CD4-positive, alpha-beta T cell treated with Interleukin-15 for 4 hours (primary cell): ENCODE results near the gene PHOSPHO2.

Experiments
- DNase-seq: peaks from one replicate; pipeline ENCODE4 v3.0.0-alpha.2; 2020; ENCODE audit warnings: low spot score

Gene PHOSPHO2

DNA sequence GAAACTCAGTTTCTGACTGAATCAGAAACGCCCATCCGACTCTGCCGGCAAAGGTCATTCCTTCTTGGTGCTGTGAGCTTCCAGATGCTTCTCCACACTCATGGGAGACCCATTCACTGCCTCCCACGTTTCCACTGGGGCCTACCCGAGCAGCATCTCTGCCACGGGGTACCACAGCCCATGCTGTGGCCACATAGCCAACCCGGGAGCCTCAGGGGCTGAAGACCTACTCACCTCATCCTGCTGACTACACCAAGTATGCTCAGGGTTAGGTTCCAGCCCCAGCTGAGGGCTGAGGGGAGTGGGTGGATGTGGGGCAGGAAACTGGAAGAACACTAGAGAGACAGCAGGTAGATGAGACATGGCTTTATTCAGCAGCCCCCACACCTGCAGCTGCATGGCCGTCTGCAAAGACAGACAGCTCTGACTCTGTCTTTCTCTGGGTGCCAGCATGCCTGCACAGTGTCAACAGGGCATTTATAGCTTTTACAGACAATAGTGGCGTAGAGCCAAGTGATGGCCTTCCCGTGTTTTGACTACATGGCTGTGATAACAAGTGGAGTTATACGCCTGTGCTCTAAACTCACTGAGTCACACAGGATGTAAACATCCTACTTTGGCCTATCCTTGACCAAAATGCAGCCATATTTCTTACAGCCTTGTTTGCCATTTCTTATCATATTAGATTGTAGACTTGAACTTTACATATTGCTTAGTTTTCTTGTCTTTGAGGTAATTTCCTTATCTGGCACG, 22.8 kb downstream of the PHOSPHO2 start:
- DNase-seq = no peak

DNA sequence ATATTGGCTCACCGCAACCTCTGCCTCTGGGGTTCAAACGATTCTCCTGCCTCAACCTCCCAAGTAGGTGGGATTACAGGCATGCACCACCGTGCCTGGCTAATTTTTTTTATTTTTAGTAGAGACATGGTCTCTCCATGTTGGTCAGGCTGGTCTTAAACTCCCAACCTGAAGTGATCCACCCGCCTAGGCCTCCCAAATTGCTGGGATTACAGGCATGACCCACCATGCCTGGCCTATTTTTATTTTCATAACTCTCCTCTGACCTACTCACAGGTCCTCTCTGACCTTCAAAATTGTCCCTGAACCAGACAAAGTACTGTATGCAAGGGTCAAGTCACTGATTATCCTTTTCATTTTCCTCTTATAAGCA, 23.4 kb downstream of the PHOSPHO2 start:
- no peak for DNase-seq

DNA sequence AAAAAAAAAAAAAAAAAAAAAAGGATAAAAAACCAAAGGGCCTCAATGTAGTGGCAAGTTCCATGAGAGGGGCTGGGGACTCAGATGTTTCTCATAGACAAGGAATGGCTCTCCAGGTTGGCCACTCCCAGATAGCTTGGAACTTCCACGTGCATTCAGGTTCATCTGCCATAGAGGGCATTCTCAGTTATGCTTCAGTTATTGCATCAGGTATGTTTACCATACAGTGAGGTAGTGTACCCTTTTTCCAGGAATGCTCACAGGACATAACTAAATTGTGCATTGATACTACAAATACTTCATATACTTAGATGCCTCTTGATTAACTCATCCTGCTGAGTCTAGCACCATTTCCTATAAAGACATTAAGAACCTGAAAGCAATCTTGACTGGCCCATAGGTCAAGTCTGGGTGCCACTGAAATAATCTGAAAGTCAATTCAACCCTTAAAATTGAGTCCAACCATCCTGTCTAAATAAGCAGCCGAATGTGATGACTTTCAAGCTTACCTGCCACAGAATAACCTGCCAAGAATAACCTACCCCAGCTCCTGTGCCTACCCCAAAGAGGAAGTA, 24.7 kb downstream of the PHOSPHO2 start:
- no peak for DNase-seq

DNA sequence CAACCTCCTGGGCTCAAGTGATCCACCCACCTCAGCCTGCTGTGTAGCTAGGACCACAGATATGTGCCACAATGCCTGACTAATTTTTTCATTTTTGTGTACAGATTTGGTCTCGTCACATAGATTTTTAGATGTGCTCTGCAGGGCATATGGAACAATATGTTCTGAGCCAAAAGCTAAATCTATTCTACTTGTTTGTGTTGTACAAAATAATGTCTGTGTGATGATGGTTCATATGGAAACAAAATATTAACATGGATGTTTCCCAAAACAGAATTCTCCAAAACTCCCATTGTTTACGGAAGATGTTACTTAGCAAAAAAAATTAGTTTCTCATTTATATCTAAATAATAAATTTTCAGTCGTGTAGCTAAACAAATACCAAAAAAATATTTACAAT, 26.7 kb downstream of the PHOSPHO2 start:
- no peak for DNase-seq

DNA sequence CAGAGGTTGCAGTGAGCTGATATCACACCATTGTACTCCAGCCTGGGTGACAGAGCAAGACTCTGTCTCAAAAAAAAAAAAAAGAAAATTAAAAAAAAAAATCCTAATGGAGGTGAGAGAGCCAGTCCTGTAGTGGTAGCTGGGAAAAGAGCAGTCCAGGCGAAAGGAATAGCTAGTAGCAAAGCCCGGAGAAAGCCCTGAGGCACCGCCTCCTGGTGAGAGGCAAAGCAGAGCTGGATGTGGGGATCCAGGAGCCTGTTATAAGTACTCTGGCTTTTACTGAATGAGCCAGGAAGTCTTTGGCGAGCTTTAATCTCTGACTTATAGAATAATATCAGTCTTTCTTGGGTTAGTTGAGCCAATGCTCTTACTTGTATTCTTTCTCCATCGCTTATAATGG, 32.8 kb downstream of the PHOSPHO2 start:
- no peak for DNase-seq

DNA sequence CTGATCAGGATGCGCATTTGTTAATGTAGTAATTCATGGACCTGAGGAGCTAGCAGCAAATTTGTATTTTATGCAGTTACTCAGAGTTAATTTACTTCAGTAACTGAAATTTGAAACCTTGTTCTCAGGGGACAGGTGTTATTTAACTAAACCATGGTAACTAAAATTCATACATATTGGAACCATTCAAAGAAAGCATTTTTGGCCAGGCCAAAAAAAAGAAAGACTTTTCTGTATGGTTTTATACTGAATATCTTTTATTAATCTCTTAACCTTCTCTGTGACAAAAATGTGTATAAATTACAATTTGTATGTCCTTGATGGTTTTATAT, 35.0 kb downstream of the PHOSPHO2 start:
- DNase-seq = no peak

DNA sequence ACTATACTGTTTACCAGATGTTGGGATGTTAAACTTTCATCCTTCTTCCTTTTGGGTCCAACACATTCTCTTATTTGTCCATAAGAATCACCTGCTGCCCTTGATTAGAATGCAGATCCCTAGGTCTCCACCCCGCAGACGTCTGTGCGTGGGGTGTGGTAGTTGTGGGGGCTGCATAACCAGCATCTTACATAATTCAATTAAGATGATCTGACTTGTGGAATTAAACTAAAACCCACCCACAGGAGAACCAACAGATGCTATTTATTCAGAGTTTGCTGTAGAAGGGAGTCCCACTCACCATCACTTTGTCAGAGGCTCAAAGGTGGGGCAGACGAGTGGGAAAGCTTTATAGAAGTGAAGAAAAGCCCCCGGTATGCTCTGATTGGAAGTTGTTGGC, 37.8 kb downstream of the PHOSPHO2 start:
- no peak for DNase-seq

DNA sequence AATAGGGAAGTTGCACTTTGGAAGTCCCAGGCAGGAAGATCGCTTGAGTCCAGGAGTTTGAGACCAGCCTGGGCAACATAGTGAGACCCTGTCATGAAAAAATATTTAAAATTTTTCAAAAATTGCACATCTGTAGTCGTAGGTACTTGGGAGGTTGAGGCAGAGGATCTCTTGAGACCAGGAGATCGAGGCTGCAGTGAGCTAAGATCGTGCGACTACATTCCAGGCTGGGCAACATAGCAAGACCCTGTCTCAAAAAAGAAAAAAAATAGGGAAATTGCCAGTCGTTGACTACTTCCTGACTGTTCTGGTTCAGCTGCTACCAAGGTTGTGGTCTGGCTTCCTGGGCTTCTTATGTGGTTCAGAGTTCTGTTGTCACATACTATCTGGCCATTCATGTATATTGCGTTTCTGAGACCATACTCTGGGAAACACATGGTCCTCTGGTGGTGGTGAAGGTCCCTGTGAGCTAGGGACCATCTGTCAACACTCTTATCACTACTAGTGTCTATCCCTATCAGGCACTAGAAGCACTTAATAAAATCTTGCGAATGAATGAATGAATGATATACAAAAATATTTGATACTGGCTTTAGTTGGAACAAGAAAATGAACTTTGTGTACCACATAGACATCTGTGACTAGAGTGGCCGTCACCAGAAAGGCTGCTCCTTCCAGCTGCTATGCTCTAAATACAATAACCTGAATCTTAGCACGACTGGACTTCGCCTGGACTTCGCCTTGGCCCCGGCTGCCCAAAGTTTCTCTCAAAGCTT, 38.5 kb downstream of the PHOSPHO2 start:
- DNase-seq = no peak

DNA sequence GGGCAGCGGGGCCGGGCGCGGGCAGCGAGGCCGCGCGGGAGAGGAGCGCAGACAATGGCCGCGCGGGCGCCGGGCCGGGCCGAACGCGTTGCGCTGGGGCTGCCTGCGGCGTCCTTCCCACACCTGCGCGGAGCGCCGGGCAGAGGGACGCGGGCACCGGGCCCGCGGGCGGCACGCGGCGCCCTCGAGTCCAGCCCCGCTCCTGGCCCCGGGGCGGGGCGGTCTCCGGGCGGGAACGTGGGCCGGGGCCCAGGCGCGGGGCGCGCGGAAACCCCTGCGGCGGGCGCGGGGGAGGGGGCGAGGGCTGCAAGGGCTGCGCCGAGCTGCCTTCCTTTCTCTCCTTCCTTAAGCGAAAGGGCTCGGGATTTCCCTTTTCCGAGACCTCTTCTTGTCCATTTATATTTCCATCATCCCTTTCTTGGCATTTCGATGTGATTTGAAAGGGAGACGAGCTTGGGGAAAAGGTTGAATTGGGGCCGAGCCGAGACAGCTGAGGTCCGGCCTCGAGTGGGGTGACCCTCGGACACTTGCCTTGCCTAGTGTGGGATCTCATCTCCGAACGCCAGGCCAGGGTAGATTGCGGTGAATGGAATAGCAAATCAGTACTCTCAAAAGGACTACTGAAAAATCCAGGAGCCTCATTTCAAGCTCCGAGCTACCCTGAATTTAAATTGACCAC, 40.0 kb downstream of the PHOSPHO2 start:
- no peak for DNase-seq

DNA sequence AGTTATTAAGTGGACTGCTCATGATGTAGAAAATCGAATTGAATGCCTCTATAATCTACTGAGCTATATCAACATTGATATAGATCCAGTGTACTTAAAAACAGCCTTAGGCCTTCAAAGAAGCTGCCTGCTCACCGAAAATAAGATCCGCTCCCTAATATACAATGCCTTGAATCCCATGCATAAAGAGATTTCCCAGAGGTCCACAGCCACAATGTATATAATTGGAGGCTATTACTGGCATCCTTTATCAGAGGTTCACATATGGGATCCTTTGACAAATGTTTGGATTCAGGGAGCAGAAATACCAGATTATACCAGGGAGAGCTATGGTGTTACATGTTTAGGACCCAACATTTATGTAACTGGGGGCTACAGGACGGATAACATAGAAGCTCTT, 41.4 kb downstream of the PHOSPHO2 start:
- no peak for DNase-seq

DNA sequence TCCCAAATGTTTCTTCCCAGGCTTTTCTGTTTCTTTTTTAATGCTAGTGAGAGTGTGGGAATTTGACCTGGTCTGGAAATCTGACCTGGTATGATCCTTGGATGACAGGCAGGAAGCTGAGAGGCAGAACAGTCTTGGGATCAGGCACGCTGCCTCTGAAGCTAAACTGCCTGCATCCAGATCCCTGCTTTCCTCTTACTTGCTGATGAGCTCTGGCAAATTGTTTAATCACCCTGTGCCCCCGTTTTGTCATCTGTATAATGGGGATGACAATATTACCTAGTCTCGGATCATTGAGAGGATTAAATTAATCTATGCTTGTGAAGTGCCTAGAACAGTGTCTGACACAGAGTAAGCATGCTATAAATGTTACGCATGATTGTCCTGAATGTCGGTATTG, 42.6 kb downstream of the PHOSPHO2 start:
- no peak for DNase-seq

DNA sequence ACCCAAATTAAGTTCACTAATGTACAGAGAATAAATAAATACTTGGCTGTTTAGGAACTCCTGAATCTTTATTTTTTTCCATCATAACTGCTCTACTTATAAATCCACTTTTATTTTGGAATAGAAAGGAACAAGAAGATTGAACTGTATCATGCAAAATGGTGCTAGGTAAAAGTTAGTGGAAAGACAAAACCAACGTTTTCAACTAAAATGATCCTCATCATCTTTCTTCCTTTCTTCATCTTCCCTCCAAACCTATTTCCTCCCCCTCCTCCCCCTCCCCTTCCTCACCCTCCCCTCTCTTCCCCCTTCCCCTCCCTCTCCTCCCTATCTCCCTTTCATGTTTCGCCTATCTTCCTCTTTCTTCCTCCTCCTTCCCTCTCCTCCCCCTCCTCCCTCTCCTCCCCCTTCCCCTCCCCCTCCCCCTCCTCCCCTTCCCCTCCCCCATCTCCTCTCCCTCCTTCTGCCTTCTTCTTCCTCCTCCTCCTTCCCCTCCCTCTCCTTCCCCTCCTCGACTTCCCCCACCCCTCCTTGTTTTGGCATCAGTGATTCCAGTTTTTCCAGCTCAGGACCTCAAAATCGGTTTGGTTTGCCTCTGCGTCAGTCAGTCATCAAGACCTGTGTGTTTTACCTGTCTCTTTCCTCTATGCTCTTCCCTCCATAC, 44.4 kb downstream of the PHOSPHO2 start:
- no peak for DNase-seq

DNA sequence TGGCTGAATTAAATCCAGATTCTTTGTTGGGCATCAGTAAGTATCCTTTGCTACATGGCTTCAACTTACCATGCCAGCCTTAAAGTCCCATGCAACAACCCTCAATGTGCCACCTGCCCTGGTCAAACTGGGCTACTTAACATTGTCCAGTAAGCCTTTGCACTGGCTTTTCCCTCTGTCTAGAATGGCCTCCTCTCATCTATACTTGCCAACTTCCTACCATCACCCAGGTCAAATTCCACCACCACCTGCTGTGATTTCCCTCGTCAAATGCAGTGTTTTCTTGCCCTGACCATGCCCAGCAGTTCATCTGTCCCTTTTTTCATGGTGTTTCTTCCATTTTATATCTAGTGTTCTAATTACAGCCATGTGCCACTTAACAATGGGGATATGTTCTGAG, 45.1 kb downstream of the PHOSPHO2 start:
- no peak for DNase-seq

DNA sequence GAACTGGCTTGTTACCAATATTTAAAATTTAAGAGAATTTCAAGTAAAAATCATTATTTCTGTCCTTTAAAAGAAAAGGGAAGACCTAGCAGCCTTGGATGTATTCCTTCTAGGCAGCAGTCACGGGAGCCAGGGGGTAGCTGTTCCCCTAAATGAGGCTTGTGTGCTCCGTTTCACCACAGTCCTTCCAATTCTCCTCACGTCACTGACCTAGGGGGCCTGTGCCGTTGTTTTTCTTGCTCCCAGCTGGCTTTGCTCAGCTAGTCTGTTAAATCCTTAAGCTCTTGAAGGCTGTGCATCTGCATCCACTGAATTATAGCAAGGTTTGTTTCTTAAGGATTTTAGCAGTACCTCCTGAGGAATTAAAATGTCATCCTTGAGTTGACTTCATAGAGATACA, 49.3 kb downstream of the PHOSPHO2 start:
- no peak for DNase-seq

DNA sequence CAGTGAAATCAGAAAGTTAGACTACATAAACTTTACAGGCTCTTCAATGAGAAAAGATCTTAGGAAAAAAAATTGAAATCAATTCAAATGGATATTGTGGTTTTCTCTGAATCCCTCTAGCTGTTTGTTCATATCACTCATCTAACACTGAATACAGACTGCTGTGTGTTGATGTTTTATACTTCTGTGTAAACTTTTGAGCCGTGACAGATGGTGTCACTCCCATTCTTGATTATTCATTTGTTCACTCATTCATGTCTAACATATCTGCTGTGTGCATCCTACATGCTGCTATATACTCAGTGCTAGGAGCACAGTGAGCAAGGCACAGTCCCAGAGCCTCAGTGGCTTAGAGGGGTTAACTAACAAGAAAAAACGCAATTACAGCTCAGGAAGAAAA, 52.0 kb downstream of the PHOSPHO2 start:
- DNase-seq = no peak

DNA sequence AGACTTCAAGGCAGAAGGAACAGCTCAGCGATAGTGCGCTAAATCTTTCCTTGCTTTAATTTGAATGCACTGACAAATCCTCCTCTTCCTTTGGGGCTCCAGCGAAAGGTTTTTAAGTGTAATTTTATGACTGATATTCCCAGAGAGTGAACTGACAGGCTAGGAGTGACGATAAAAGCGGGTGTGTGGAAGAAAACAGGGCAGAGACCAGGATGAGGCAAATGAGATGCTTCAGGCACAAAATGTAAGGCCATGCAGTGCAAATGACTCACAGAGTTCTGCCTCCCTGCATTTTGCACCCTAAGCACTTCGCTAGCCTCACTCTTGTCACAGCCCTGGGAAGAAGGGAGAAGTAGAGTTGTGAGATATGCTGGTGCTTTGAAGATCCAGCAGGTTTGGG, 54.0 kb downstream of the PHOSPHO2 start:
- DNase-seq = no peak
